ENCODE measurements around the gene C16orf46.

DNA sequence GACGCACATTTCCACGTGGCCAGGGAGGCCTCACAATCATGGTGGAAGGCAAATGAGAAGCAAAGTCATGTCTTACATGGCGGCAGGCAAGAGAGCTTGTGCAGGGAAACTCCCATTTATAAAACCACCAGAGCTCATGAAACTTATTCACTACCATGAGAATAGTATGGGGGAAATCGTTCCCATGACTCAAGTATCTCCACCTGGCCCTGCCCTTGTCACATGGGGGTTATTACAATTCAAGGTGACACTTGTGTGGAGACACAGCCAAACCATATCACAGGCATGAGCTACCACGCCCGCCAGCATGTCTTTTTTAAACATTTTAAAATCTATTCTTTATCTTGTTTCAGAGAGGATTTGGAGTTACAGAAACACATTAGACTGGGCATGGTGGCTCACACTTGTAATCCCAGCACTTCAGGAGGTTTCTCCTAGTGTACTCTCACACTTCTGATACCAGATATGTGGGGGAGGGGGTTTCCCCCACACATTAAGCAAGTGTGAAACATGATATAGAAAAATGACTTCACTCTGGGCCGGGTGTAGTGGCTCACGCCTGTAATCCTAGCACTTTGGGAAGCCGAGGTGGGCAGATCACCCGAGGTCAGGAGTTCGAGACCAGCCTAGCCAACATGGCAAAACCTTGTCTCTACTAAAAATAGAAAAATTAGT is 47.0 kb downstream of the C16orf46 start:
- no peak for TF ChIP-seq CTCF (IDR thresholded peaks at IDR 0.05)
- no peak for TF ChIP-seq POLR2A (IDR thresholded peaks at IDR 0.05)
